Measurements from ENCODE around the gene ITGB6.

The ITGB6 gene

GRCh38 chr2:160141912-160142311, 58.2 kb downstream of the ITGB6 start:
- DNase-seq (ENCODE audit: low read depth): peak; percentile 48
- TF ChIP-seq, protein P1, sequence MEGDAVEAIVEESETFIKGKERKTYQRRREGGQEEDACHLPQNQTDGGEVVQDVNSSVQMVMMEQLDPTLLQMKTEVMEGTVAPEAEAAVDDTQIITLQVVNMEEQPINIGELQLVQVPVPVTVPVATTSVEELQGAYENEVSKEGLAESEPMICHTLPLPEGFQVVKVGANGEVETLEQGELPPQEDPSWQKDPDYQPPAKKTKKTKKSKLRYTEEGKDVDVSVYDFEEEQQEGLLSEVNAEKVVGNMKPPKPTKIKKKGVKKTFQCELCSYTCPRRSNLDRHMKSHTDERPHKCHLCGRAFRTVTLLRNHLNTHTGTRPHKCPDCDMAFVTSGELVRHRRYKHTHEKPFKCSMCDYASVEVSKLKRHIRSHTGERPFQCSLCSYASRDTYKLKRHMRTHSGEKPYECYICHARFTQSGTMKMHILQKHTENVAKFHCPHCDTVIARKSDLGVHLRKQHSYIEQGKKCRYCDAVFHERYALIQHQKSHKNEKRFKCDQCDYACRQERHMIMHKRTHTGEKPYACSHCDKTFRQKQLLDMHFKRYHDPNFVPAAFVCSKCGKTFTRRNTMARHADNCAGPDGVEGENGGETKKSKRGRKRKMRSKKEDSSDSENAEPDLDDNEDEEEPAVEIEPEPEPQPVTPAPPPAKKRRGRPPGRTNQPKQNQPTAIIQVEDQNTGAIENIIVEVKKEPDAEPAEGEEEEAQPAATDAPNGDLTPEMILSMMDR (IDR thresholded peaks at IDR 0.05; ENCODE audit: low read length, missing control alignments): no peak
- H3K4me3 ChIP-seq (replicated peaks; ENCODE audit: low read depth, low read length): no peak overlapping the region

- TF ChIP-seq, protein P1 (IDR thresholded peaks at IDR 0.05; ENCODE audit: low read length, missing control alignments): no peak
- DNase-seq (ENCODE audit: low read depth): peak; percentile 5
- no peak overlapping the region for H3K4me3 ChIP-seq (replicated peaks; ENCODE audit: low read depth, low read length)
These were observed 58.7 kb downstream of the ITGB6 start for GRCh38 chr2:160141419-160141818.

DNA sequence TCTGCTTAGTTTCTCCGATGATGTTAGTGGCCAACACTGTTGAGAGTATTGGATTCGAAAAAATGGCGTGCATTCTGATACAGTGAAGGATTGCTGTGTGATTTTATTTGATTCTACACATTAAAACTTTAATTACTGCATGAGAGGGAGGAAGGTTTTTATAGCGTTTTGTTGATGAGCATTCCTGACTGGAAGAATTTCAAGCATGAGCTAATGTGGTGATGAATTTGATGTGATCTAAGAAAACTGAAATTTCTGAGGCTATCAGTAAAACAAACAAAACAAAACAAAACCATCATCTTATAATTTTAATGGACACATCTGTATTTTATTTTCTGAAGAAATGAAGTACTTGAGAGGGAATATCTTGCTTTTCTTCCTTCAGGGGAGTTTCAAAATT, 59.6 kb downstream of the ITGB6 start:
- H3K4me3 ChIP-seq (replicated peaks; ENCODE audit: low read depth, low read length): no peak overlapping the region
- TF ChIP-seq, protein P1 (IDR thresholded peaks at IDR 0.05; ENCODE audit: low read length, missing control alignments): no peak
- DNase-seq (ENCODE audit: low read depth): peak; percentile 20

GRCh38 chr2:160139991-160140390, 60.1 kb downstream of the ITGB6 start:
- H3K4me3 ChIP-seq (replicated peaks; ENCODE audit: low read depth, low read length): no peak overlapping the region

GRCh38 chr2:160139350-160139749, 60.7 kb downstream of the ITGB6 start:
- no peak for DNase-seq (ENCODE audit: low read depth)
- H3K4me3 ChIP-seq (replicated peaks; ENCODE audit: low read depth, low read length): no peak overlapping the region
- TF ChIP-seq, protein P1 (IDR thresholded peaks at IDR 0.05; ENCODE audit: low read length, missing control alignments): no peak

More at GRCh38 chr2:160139991-160140390, 60.1 kb downstream of the ITGB6 start:
- peak; percentile 5 for DNase-seq (ENCODE audit: low read depth)
- TF ChIP-seq, protein P1 (IDR thresholded peaks at IDR 0.05; ENCODE audit: low read length, missing control alignments): no peak

GRCh38 chr2:160138406-160138805, 61.7 kb downstream of the ITGB6 start:
- TF ChIP-seq, protein P1 (IDR thresholded peaks at IDR 0.05; ENCODE audit: low read length, missing control alignments): no peak
- no peak overlapping the region for H3K4me3 ChIP-seq (replicated peaks; ENCODE audit: low read depth, low read length)
- DNase-seq (ENCODE audit: low read depth): no peak

- H3K4me3 ChIP-seq (replicated peaks; ENCODE audit: low read depth, low read length): no peak overlapping the region
- DNase-seq (ENCODE audit: low read depth): no peak
- TF ChIP-seq, protein P1 (IDR thresholded peaks at IDR 0.05; ENCODE audit: low read length, missing control alignments): no peak
These were observed 62.6 kb downstream of the ITGB6 start for GRCh38 chr2:160137464-160137863.

All from fibroblast of pulmonary artery (primary cell).